Activated T-cell treated with anti-CD3 and anti-CD28 coated beads for 24 hours (primary cell): ENCODE data around the gene DSCAML1.

ENCODE experiments used
- DNase-seq: peaks from one replicate; pipeline ENCODE4 v3.0.0-alpha.2; 2020; ENCODE audit warnings: low read depth

Gene DSCAML1

DNA sequence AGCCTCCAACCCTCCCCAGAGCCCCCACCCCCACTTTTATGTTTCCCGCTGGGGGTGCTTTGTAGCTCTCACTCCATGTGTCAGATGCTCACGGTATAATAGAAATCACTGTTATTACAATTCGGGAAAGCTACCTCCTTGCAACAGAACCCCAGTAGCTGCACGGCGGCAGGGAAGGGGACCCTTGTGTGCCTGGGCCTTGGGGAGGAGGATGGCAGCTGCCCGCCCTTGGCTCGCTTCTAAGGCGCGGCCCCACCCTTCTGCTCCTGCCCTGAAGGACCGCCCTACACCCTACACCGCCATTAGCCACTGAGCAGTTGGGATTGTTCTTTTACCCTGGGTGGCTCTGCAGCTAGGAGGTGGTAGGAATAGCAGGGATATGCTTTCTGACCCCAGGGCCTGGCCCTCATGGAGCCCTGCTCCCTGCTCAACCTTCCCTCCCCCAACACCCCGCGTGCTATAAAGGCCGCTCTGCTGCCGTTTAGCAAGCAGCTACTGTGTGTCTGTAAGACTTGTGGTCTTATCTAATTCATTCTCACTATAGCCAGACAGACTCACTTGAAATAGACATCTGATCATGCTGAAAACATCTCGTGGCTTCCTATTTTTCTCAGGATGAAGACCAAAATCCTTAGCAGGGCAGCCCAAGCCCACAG is 249.7 kb downstream of the DSCAML1 start:
- no peak for DNase-seq

DNA sequence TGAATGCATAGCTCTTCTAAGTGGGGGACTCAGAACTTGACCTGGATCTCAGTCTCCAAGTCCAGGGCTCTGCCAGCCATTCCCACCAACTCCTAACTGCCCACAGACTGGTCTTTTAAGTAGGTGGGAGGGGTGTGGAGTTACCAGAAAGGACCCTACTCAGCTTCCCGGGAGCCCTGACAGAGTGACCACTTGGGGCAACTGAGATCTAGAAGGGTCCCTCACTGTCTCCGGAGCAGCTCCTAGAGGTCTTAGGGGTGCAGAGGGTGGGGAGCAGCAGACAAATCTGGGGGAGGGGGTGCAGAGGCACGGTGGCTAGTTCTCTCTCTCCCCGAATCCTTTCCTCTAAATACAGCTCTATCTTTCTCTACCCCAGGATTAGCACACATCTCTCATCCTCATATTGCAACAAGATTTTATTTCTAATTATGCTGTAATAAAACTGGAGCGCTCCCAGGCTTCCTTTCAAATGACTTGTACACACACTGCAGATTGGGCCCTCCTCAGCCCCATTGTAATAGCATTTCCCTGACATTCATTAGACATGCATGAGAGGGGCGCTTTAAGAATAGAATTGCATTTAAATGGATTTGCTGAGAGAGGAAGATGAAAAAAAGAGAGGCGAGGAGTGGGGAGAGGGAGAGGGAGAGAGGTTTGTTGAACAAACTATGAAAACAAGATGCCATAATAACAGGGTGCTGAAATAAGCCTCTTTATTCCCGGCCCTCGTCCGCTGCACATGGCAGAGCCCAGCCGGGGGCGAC is 250.4 kb downstream of the DSCAML1 start:
- DNase-seq: no peak

DNA sequence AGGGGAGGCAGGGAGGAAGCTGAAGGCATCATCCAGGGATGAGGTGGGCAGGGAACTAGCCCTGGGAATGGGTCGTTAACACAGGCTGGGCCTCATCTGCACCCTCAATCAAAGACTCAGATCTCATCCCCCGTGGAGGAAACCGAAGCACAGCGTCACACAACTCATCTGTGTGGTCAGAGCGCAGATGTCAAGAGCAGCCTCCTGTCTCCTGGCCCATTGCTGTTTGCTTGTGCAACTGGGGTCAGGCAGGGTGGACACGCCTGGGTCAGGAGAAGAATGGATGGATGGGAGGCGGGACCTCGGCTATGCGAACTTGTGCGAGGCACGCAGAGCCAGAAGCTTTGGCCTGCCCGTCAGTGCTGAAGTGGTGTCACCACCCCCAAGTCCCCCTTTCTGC is 251.3 kb downstream of the DSCAML1 start:
- no peak for DNase-seq

DNA sequence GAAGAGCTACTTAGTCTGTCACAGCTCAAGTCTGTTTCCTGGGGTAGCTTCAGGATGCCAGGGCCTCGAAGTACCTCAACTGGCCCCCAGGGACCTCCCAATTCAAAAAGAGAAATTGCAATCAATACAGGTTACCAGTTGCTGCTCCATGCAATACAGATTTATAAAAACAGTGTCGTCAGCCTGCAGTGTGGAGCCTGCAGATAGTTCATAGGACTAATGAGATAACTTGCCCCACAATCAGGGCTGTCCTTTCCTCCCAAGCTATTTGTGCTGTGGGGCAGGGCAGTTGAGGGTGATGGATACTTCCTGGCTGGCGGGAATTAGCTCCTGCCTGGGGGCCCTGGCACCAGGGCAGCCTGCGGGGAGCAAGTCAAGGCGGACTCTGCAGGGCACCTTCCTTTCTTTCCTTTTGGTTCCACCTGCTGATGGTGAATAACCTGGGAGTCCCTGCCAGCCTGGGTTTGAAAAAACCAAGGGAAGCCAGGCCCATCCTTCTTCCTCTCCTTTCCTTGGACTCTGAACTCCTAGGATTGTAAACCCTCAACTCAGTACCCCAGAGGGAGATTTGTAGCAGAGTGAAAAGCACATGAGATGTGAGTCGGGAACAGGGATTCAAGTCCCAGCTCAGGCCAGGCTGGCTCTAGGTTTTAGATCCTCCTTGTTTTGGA is 252.8 kb downstream of the DSCAML1 start:
- no peak for DNase-seq

DNA sequence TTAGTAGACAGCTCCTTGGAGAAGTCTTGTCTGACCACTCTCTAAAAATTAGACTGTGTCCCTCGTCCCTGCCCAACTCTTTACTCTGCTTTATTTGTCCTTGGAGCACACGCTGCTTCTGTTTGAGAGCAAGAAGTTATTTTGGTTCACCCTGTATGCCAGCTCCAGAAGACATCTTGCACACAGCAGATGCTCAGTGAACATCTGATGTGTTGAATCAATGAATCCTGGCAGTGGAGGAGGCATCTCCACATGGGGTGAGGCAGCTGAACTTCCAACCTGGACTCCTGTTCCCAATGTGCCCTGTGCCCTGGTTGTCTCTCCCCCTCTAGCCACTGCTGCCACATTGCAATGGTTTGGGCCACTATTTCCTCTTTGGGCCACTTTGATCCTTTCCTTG is 255.8 kb downstream of the DSCAML1 start:
- DNase-seq: no peak

DNA sequence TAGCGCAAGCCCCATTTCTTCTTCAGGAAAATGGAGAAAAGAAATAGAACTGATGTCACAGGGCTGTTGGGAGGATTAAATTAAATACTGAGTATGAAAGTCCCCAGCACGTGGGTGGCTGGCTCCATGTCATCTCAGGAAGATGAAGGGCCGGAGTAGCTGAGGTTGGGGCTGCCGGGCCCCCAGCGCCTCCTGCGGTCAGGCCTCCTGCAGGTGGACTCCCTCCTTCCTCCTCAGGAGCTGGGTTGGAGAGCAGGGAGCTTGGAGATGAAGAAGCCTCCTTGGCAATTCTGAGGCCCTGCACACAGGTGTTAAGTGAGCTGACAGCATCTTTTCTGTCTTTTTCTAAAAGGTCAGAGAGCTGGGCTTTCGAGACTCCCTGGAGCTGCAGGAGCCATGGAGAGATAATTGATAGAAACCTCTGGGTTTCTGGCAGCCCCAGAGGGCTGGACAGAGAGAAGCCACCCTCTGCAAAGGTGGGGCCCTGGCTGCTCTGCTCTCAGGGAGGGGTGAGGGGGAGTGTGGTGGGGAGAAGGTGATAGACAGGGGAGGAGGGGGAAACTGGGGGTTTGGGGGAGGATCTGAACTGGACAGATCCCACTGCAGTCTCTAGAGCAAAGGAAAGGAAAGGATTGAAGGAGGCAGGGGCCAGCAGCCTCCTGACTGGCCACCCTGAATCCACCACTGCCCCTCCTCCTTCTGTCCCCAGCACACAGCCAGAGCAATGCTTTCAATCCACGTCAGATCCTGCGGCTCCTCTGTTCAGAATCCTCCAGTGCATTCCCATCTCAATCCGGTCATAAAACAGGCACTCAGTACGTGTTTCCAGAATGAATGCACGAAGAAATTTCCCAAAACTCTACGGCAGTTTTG is 258.5 kb downstream of the DSCAML1 start:
- no peak for DNase-seq

DNA sequence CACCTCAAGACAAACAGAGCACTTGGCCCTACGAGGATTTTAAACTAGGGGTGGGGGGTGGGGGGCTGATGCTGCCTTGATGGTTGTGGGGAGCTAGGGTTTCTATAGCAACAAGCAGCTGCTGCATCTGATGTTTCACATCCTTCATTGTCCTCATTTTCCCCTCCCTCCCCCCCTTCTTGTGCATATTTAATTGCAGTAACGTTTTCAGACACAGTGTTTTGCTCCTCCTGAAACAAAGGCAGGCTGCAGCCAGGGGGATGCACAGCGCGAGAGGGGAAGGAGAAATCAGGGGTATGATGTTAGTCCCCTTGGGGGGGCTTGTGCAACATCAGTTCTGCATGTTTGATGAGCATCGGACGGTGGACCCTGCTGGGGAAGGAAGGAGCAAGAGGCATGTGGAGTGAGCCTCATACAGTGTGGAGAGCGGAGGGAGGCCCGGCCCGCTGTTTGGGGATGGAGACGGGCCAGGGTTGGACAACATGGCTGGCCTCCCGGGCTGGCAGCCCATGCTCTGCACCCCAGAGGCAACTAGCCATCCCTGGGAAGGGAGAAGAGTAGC is 261.1 kb downstream of the DSCAML1 start:
- DNase-seq: no peak

DNA sequence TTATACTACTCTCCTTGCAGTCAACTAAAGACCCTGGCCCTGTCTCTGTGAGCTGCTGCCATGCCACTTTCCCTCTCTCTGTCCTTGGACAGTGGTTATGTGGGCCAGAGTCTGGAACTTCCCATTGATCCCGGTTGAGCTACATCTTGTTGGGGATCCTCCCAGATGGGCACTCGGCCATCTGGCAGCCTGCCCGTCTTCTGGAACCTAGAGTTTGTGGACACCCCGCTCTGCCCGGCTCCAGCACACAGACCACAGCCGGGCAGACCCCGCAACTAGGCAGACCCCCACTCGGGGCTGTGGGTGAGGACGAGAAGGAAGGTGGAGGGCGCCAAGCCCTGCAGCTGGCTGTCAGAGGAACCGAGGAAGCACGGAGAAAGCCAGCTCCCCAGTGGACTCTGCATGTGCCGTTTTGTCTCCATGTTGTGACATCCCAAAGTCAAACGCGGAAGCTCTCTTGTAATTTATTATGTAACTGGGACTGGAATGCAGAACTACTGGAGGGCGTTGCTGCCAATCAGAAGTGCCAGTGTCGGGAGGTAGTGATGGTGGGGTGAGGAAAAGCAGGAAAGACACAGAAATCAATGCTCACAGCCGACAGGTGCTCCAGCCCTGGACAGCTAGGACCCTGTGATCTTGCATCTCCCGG is 261.7 kb downstream of the DSCAML1 start:
- DNase-seq: no peak

DNA sequence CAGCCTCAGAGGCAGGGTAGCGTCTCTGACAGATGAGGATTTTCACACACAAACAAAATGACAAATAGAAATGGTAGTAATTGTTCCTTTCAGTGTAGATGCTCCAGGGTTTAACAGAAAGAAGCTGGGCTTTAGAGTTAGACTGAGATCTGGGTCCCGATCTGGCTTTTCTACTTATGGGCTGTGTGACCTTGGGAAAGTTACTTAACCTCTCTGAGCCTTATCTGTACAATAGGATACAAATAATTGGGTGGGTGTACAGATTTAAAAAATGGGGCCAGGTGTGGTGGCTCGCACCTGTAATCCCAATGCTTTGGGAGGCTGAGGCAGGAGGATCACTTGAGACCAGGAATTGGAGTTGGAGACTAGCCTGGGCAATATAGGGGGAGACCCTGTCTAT is 264.4 kb downstream of the DSCAML1 start:
- DNase-seq: no peak

DNA sequence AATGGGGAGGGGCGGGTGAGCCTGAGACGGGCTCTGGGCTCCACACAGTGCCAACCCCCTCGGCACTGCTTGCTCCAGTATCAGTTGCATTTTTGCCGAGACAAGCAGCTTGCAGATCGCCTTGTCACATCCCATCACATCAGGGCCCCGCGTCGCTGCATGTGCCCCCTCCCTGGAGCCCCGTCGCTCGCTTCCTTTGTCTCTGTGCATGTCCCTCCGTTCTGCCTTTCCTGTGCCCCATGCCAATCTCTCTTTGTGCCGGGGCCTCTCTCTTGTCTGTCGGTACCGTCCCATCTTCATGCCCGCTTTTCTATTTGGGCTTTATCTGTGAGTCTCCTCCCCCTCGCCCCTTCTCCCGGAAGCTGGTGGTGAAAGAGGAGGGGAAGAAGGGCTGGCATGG is 267.2 kb downstream of the DSCAML1 start:
- no peak for DNase-seq

DNA sequence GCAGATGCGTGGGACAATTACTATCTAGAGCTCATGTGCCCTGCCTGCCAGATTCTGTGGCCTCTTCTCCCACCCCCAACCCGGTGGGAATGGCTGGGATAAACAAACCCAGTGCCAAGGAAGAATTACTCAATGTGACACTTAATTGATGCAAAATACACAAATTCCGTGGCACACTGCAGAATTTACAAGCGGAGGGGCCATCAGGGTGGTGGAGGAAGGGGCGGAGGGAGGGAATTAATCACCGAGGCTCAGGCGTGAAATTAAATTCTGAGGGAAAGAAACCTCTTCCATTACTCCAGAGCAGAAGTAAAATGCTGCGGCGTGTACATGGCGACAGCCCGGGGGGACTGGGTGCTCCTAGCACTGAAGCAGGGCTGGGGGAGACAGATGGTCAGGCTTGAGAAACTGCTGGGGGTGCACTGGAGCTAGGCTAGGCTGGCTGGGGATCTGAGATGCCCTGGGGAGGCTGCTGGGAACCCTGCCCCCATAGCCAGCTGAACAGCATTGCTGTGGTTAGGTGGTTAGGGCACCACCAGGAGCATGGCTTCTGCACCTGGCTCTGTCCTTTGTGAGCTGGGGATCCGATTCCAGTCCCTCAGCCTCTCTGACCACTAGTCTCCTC is 268.8 kb downstream of the DSCAML1 start:
- no peak for DNase-seq

DNA sequence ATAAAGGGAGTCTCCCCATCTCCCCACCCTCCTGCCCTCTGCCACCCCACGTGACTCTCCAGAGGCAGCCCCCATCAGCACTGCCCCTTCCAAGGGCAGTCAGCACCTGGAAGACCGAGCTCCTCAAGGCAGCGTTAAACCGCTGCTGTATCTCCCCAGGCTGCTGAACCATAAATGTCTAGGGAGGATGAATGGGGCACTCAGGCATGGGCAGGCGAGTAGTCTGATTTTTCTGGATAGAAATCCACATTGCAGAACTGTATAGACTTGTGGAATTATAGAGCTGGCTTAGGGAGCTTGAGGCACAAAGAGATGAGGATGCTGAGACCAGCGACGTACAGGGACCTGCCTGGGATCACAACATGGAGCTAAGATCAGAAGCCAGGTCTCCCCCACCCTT is 269.7 kb downstream of the DSCAML1 start:
- DNase-seq: no peak

DNA sequence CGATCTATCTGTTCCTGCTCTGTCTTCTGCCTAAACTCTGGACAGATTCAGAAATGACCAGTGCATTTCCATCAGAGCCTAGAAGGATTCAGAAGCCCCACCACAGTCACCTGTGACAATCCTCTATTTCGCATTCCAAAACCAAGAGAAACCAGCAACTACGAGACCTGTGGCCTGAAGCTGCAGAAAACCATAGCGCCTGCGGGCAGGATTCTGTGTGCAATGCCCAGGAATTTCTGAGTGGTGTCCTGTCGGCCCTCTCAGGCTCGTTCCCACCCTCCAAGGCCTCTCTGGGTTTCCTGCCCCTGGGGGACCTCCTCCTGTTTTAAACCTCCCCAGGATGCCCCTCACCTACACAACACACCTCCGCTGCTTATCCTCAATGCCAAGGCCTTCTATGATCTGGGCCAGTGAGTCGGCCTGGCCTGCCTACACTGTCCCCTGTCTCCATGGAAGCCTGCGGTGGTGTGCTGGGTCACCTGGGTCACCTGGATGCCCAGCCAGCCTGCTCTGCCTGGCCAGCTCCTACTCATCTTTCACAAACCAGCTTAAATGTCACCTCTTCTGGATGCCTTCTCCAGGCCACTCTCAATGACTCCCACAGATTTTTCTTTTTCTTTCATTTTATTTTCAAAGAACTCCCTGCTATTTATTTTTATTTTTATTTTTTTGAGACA is 271.0 kb downstream of the DSCAML1 start:
- DNase-seq: no peak

DNA sequence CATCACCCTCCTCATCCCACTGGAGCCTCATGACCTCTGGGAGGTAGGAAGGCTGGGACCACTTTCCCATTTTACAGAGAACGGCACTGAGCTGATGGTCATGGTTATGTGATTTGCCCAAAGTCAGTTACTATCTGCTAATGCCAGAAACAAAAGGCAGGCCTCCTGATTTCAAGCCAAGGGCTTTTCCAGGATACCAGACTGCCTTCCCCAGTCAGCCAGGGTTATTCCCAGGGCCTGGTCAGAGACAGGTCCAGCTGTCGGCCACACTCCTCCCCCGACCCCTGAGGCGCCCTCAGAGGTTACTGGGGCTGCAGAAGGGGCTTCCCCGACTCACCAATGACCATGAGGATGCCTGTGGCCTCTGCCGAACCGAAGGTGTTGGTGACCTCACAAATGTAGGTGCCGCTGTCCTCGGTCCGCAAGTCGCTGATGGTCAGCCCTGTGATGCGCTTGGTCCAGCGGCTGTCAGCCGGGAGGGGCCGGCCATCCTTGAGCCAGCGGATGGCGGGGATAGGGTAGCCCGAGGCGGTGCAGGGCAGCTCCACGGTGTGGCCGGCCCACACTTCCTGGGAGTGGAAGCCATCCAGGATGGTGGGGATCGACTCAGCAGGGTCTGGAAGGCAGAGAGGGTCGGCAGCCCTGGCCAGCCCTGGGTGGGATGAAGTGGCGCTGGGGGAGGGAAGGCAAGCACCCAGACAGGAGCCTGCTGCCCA is 272.4 kb downstream of the DSCAML1 start:
- no peak for DNase-seq

DNA sequence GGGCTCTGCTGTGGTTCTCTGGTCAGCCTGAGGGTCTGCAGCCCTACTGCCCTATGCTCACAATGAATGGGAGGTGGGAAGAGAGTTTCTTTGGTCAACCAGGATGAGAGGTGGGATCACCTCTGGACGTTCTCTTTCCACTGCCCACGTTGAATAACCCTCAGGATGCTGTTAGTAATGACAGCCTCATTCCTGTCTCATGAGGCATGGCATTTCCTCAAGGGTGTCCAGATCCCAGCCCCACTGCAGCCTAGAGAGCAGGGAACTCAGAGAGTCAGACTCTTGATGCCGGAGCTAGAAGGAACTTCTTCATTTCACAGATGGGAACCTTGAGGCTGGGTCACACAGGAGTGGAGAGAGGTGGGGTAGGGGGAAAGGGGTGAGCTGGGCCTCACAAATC is 273.3 kb downstream of the DSCAML1 start:
- no peak for DNase-seq

DNA sequence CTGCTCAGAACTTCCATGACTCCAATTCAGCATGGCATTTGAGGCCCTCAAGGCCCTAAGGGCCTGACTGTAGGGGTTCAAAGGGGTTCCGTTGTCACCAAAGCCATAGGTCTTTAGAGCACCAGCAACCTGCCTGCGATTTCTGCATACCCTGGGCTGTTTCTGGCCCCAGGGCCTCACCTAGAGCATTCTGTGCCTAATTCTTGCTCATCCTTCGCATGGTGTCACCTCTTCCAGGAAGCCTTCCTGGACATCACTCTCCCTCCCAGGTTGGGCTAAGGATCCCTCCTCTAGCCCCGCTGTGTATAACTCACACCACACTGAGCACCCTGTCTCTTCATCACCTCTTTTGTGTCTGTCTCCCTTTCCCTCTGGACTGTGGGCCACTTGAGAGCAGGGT is 275.0 kb downstream of the DSCAML1 start:
- no peak for DNase-seq

DNA sequence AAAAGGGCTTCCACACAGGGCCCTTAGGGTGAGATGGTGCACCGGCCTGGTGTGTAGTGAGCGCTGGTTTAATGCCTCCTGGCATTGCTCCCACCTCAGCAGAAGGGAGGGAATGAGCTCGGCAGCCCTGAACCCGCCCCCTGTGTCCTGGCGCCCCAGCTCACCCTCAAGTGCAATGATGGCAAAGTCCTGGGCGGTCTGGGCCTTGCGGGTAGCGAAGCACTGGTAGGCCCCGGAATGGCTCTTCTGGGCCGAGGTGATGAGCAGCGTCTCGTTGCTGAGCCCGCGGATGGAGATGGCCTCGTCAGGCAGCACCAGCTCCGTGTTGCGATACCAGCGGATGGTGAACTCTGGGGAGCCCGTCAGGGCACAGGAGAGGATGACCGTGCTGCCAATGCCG is 276.1 kb downstream of the DSCAML1 start:
- DNase-seq: no peak

DNA sequence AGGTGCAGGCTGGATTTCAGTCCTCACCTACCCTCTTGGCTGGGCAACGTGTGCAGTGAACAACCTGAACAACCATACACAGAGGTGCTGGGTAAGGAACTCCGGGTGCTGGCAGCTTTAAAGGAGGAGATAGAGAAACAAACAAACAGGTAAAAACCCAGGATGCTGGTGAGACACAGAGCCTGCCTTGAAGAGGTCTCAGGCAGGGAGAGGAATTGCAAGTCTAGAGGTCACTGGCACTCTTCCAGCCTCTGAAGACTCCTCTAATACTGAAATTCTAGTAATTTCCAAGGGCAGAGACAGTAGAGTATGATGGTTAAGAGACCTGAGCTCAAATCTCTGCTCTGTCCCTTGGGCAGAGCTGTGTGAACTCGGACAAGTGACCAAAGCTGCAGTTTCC is 276.8 kb downstream of the DSCAML1 start:
- DNase-seq: no peak

DNA sequence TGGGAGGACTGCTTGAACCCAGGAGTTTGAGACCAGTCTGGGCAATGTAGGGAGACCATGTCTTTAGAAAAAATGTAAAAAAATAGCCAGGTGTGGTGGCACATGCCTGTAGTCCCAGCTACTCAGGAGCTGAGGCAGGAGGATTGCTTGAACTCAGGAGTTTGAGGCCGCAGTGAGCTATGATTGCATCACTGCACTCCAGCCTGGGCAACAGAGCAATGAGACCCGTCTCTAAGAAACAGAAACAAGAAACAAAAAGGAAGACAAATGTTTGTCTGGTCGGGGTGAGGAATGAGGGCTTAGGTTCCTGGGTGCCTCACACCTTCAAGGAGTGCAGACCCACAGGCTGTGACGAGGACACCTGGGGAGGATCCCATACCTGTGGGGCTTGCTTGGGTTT is 277.4 kb downstream of the DSCAML1 start:
- no peak for DNase-seq

DNA sequence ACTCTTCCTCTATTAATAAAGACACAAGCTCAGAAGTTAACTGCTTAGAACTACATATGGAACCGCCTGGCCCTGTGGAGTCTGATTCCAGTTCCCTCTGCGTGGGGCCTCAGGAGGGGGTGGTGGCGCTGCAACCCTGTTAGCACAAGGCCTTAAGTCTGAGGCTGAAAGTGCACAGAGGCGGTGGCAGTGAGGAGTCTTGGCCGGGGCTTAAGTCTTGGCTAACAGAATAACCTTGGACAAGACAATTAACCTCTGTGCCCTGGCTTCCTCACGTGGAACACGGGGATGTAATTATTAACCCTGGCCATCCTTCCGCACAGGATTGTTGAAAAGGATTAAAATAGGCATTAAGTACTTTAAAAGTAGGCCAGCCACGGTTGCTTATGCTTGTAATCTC is 277.8 kb downstream of the DSCAML1 start:
- no peak for DNase-seq
